ENCODE data around the gene CTSA.

GRCh38 chr20:45937765-45938164 lies 46.6 kb downstream of the CTSA start:
- TF ChIP-seq CTCF (IDR thresholded peaks at IDR 0.05; ENCODE audit: low read length) (no peak), EZH2 (IDR thresholded peaks at IDR 0.05; ENCODE audit: borderline replicate concordance, low read length) (no peak)

Measured in OCI-LY1 (cell line).